Measurements from ENCODE around the gene SPTLC1.

Gene SPTLC1

GRCh38 chr9:91992461-91993041 lies 122.7 kb downstream of the SPTLC1 start:
- no peak overlapping the region for H3K27ac ChIP-seq
- no peaks in the 10 kb centered on the region for H3K9me3 ChIP-seq (ENCODE audit: severe bottlenecking)
- no peaks in the 10 kb centered on the region for H3K27me3 ChIP-seq (ENCODE audit: insufficient read depth, low read depth, severe bottlenecking)
- no peaks in the 10 kb centered on the region for H3K36me3 ChIP-seq
- DNase-seq = no peak
- TF ChIP-seq CTCF (IDR thresholded peaks at IDR 0.05; ENCODE audit: low read depth, low read length) = no peak
- no peak overlapping the region for H3K4me3 ChIP-seq (ENCODE audit: low read depth, low read length)

GRCh38 chr9:91991721-91992341 lies 123.4 kb downstream of the SPTLC1 start:
- TF ChIP-seq CTCF (IDR thresholded peaks at IDR 0.05; ENCODE audit: low read depth, low read length) = no peak
- Histone ChIP-seq H3K27me3 (ENCODE audit: insufficient read depth, low read depth, severe bottlenecking) (no peaks in the 10 kb centered on the region), H3K27ac (no peak overlapping the region), H3K9me3 (ENCODE audit: severe bottlenecking) (no peaks in the 10 kb centered on the region), H3K4me3 (ENCODE audit: low read depth, low read length) (no peak overlapping the region), H3K36me3 (no peaks in the 10 kb centered on the region)
- DNase-seq = no peak

GRCh38 chr9:91986248-91986647 lies 129.0 kb downstream of the SPTLC1 start:
- no peak for TF ChIP-seq CTCF (IDR thresholded peaks at IDR 0.05; ENCODE audit: low read depth, low read length)
- DNase-seq = no peak
- Histone ChIP-seq H3K27me3 (ENCODE audit: insufficient read depth, low read depth, severe bottlenecking) (no peaks in the 10 kb centered on the region), H3K36me3 (no peaks in the 10 kb centered on the region), H3K27ac (no peak overlapping the region), H3K9me3 (ENCODE audit: severe bottlenecking) (peaks cover 3% of the 10 kb centered on the region), H3K4me3 (ENCODE audit: low read depth, low read length) (no peak overlapping the region)

GRCh38 chr9:91985692-91986091 lies 129.5 kb downstream of the SPTLC1 start:
- no peak for TF ChIP-seq CTCF (IDR thresholded peaks at IDR 0.05; ENCODE audit: low read depth, low read length)
- no peaks in the 10 kb centered on the region for H3K27me3 ChIP-seq (ENCODE audit: insufficient read depth, low read depth, severe bottlenecking)
- no peak for DNase-seq
- H3K9me3 ChIP-seq (ENCODE audit: severe bottlenecking) = peaks cover 6% of the 10 kb centered on the region
- no peak overlapping the region for H3K4me3 ChIP-seq (ENCODE audit: low read depth, low read length)
- H3K27ac ChIP-seq = no peak overlapping the region
- H3K36me3 ChIP-seq = no peaks in the 10 kb centered on the region
